NOMO-1 treated with DMSO at 0.1 percent for 48 hours (cell line): ENCODE measurements around the gene HENMT1.
A peak's percentile ranks its signal among the peaks of the same experiment; 100 is the strongest.
"Not testable (repeated sequence)": the region's sequence is repeated elsewhere in the genome, so short reads cannot be mapped to it uniquely, and the experiment has no call there.

Experiments used
- DNase-seq: peaks from one replicate; lab custom pipeline; 2025; ENCODE audit not compliant: unreplicated experiment; lab: John Stamatoyannopoulos, UW

Gene HENMT1

DNA sequence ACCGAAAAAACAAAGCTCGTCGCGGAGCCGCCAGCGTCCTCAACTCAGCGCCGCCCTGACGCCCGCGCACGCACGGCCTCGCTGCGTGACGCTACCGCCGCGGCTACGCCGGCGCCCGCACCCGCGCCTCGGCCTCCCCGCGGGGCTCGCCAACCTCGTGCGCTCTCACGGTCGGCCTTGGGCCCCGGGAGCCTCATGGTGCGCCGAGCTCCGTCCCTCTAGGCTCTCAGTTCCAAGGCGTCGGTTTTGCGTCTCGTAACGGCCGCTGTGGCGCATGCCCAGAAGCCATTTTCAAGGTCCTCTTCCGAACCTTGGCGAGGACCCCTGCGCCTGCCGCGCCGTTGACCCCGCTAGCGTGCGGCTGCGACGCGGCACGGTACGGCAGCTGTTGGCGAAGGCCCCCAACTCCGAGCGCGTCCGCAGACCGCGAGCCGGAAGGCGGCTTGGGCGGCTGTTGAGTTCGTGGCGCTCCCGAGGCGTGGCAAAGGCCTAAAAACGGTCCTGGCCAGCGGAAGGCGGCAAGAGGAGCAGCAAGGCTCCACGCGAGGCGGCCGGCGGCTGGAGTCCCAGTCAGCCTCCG, at the start of gene HENMT1:
TSS of gene HENMT1 (minus strand) at position 64 of the 580 bp plus-strand sequence. CDS start 1,209 bp downstream, outside the sequence.
- peak; percentile 67 for DNase-seq

DNA sequence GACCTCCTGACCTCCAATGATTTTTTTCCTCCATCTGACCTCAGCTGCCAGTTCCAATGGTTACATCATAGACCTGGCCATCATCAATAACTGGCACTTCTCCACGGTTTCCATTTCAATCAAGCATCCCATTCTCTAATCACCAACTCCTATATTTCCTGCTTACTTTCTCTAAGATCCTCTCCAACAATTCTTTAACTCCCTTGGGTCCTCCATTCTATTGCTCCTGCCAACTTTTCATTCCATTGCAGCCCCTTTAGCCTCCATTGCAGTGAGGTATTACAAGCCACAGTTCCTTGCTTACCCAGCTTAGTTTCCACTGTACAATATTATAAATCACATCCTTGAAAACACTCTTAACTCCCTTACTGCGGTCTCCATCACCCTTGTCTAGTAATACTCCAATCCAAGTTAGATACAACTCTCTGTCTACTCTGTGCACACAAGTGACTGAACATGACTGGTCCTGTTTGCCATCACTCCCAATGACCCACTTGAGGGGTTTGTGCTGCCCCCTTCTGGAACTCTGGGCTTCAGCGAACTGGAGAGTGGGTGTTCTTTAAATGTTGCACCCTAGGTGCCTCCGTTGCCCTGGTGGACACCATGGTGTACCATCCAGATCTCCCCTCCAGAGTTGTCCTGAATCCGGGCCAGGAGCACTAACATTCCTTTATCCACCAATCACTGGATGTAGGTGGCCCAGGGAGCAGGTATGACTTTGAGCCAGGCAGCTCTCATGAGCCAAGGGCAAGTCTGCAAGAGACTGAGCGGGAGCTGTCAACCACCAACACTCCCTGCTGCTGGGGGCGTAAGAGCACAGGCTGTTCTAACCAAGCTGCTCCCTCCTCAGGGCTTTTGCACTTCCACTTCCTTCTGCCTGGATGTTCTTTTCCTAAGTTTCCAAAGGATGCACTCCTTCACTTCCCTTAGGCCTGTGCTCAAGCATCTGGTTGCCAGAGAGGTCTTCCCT, 48.1 kb upstream of the HENMT1 start:
- peak; percentile 36 for DNase-seq

DNA sequence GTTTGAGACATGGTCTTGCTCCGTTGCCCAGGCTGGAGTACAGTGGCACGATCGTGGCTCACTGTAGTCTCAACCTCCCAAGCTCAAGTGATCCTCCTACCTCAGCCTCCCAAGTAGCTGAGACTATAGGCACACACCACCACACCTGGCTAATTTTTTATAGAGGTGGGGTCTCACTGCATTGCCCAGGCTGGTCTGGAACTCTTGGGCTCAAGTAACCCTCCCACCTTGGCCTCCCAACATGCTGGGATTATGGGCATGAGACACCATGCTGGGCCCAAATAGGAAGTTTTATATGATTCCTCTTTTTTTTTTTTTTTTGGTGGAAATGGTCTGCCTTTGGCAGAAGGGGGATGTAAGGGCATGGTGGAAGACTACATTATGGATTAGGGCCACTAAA, 45.8 kb upstream of the HENMT1 start:
- DNase-seq, result no peak

DNA sequence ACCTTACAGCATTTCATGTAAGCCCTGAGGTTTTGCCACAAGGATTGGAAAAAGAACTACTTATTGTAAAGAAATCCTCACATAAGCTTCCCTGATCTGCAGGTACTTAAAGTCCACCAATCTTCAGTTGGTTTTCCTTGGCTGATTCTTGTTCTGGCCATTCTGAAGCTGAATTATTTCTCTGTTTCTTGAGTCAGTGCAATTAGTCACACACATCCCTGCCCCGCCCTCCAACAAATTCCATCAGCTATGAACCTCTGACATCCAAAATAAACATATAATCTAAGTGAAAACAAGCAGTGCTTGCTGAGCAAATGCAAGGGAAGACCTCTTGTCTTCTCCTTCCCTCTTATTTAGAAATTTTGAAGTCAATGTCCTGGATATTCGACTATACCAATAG, 43.6 kb upstream of the HENMT1 start:
- no peak for DNase-seq

DNA sequence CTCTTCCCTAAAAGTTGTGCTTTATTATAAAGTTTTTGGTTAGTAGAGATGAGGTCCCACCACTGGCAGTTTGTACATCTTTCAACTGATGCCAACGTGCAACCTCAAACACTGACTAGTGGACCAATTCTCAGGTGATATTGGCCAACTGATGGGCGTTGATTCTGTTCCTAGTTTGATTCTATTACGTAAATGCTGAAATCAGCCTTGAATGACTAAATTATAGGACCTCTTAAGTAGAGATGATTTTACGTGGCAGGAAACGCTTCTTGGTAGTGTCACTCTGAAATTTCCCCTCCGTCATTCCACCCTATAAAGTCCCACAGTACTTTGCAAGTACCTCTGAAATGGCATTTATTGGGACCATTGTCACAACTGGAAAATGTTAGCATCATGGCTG, 43.0 kb upstream of the HENMT1 start:
- peak; percentile 63 for DNase-seq

DNA sequence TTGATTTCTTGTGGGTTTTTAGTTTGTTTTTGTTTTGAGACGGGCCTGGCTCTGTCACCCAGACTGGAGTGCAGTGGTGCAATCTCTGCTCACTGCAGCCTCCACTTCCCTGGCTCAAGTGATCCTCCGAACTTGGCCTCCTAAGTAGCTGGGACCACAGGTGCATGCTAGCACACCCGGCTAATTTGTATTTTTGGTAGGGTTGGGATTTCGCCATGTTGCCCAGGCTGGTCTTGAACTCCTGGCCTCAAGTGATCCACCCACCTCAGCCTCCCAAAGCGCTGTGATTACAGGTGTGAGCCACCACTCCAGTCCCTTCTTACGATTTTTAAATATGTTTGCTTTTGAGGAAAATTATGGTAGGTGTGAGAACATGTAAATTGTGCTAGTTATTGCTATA, 41.2 kb upstream of the HENMT1 start:
- DNase-seq, result not testable (repeated sequence)

DNA sequence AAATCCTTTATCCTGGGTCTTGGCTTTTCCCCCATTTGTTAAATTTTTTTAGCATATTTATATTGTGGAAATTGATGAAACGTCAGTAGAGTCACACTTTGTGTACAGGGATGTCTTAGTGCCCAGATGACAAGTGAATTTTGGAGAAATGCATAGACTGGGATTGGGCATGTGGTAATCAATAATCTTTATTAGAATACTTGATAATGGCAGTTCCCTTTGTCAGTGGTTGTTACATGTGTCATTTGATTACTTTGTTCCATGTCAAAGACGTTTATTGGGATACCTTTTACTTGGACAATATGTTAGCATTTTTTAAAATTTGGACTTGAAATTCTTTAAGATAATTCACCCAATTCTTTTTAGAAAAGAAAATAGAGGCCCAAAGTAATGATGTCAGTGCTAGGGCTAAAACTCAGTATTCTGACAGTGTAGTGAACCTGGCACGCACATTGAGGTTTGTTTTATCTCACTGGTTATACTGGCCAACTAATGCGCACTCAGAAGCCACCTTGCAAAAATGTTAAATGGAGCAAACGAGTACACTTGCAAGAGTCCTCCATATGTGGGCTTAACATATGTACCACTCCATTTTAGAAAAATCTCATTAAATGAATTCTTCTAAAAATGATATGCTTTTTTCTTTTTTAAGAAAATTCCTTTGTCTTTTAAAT, 40.4 kb upstream of the HENMT1 start:
- DNase-seq, result no peak

DNA sequence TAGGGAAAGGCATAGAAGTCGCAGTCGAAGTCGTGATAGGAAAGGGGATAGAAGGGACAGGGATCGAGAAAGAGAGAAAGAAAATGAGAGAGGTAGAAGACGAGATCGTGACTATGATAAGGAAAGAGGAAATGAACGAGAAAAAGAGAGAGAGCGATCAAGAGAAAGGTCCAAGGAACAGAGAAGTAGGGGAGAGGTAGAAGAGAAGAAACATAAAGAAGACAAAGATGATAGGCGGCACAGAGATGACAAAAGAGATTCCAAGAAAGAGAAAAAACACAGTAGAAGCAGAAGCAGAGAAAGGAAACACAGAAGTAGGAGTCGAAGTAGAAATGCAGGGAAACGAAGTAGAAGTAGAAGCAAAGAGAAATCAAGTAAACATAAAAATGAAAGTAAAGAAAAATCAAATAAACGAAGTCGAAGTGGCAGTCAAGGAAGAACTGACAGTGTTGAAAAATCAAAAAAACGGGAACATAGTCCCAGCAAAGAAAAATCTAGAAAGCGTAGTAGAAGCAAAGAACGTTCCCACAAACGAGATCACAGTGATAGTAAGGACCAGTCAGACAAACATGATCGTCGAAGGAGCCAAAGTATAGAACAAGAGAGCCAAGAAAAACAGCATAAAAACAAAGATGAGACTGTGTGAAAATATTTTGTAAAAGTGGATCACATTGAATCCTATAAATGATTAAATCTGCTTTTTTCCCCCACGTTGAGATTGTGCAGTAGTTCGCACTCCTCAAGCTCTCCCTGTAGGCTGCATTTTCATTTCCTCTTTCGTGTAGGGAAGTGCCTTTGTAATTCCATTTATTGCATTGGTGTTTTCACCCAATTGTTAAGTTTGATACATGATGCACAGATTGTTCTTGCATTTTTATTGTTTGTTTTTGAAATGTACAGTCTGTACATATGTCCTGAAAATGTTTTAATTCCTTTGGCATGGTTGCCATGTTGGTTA, 38.8 kb upstream of the HENMT1 start:
- DNase-seq, result peak; percentile 66

DNA sequence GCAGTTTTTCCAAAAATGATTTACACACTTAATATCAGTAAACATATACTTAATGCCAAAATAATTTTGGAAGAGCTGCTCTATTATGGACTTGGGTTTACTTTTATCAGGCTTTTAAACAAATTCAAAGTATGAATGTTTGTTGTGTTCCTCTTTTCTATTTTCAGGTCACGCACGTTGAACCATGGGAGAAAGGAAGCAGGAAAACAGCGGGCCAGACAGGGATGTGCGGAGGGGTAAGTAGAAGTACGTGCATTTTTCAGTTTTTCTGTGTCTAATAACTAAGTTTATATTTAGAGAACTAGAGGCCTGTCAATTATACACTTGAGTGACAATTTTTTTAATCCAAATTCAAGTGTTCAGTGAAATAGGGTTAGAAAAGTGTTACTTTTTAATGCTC, 34.6 kb upstream of the HENMT1 start:
- DNase-seq, result peak; percentile 4

DNA sequence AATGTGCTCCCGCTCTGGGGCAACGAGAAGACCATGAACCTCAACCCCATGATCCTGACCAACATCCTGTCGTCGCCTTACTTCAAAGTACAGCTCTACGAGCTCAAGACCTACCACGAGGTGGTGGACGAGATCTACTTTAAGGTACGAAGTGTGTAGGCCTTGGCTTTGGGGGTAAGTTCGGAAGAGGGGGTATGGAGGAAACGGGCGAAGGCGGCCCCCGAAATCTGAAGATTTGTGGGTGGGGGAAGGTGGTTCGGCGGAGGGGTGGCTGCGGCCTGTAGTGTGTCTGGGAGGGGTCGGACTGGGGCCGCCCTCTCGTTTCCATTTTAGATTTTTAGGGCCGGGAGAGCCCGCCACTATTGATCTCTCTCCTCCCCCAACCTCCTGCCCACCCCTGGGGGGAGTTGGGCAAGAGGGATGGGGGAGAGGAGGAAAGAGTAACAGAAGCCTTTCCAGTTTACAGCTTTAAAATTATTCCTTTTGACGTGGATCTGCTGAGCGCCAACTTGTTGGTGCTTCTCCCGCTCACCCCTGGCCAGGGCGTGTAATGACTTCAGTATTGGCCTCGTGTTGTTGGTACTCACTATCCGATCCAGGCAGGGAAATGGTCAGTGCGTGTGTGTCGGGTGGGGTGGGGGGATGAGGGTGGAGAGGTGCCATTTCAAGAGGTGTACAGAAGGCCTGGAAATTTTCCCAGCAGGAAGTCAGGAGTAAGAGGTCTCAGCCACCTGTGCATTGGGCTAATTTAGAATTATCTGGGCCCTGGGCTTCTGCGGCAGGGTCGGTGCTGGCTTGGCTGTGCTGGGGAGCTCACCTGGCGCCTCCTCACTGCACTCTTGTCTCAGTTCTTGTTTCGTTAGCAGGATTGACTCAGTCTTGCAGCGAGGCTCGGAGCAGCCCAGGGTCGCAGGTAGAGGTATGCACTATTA, 32.1 kb upstream of the HENMT1 start:
- peak; percentile 73 for DNase-seq

DNA sequence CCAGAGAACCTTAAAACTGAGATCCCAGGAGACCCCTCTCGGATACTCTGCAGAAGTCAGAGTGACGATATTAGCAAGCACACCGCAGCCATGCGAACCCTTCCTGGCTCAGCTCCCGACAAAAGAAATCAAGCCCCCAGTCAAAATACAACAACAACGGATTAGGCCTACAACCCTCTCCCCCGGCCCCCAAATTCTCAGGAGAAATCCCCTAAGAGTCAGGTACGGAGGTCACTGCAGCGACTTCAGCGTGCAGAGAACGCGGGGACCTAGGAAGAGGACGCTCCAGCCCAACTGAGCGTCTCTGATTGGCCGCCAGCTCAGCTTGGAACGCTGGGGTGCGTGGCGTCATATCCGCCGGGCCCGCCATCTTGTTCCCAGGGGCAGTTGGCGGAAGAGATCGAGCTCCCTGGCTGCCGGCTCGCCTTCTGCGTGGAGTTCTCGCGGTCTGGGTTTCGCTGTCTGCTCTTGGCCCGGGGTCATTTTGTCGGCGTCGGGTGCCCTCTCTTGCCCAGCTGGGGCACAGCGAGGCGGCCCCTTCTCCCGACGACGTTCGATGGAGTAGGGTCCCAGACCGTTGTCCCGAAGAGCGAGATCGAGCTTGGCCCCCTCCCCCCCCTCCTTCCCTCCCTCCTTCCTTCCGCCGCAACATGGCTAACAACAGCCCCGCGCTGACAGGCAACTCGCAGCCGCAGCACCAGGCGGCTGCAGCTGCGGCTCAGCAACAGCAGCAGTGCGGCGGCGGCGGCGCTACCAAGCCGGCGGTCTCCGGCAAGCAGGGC, 31.2 kb upstream of the HENMT1 start, which contains the start of gene PRPF38B:
TSS of gene PRPF38B (plus strand) at position 369 of the 782 bp plus-strand sequence. CDS start at position 651, 282 bp downstream.
- DNase-seq, result peak; percentile 91

DNA sequence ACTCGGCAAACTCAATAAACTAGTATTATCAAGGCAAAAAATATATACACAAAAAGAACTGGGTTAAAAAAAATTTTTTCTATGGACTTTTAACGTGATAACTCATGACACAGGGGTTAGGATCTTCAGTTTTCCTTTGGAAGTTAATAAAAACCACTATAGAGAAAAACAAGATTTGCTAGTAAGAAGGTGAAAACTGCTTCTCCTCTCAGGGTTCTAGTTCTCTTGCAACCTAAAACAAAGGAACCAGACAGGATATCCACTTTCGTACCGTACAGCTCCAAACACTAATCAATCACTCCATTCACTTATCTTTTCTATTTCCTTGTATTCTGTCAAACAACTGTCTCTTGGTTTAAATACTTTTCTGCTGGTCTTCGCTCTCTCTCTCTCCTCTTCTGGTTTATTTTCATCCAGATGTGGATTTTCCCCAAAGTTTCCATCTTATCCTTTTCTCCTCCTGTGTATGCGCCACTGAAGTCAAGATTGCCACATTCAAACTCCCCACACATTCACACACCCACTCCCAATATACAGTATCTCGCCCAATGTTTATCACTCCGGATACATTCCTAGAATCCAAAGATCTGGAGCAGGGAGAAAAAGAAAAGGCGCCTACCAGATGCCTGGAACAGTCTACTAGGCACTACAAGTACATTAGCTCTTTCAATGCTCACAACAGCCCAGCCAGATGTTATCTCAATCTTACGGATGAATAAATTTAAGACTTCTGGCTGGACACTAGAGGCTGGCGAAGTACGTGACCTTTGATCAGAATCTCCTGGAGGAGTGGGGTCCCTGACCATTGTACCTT, 30.4 kb upstream of the HENMT1 start:
- DNase-seq, result no peak

DNA sequence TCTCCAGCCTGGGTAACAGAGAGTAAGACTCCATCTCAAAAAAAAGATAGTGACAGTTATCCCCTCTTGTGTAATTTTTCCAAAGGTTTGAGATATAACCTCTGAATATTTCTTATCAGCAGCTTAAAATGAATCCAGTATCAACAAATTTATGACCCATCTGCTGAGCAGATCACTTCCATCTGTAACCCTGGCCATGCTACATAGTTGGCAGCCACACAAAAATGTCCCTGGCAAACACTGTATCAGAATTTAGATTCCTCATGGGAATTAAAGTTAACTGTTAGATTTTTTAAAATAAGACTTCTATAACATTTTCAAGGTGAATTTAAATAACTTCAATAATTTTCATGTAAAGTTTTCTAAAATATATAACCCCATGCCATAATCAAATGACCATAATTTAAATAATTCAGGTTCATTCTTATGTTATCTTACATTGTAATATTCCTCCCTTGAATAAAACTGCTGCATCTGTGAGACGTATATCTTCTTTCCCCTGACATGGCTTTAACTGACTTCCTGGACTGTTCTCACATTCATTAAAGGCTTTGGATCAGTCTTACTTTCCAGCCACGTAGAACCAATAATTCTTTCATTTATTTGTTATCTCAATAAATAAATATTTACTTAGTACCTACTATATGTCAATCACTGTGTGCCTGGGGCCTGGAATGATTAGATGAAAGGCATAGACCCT, 25.9 kb upstream of the HENMT1 start:
- DNase-seq, result no peak

DNA sequence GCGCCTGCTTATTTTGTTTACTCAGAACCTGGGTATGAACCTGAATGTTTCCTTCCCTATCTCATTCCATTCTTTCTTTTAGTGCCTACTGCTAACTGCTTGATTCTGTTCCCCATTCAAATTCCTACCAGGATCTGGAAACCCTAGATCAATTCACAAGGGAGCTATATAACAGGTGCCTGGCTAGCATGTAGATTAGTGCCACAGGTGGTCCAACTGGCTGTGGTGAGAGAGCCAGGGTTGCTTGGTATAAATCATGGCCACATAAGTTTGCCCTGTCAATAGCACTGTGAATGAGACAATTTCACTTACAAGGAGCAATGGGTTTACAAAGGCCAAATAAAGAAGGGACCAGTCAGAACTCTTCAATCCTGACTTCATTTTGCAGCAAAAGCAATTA, 24.6 kb upstream of the HENMT1 start:
- DNase-seq, result no peak

DNA sequence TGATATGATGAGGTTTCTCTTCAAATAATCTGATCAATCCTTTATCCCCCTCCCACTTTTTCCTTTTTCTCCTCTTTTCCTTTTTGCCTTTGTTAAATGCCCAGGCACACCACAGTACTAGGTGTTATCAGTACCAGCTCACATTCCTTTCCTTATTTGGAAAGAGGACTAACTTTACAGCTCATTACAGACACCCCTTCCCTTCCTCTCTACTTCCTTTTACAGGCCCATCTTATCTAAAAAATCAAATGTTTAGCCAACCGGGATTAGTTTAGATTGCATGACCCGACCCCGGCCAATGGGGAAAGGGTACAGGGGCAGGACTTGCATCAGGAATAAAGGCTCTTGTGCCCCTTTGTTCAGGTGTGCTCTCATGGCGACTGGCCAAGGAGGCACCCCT, 20.8 kb upstream of the HENMT1 start:
- not testable (repeated sequence) for DNase-seq

DNA sequence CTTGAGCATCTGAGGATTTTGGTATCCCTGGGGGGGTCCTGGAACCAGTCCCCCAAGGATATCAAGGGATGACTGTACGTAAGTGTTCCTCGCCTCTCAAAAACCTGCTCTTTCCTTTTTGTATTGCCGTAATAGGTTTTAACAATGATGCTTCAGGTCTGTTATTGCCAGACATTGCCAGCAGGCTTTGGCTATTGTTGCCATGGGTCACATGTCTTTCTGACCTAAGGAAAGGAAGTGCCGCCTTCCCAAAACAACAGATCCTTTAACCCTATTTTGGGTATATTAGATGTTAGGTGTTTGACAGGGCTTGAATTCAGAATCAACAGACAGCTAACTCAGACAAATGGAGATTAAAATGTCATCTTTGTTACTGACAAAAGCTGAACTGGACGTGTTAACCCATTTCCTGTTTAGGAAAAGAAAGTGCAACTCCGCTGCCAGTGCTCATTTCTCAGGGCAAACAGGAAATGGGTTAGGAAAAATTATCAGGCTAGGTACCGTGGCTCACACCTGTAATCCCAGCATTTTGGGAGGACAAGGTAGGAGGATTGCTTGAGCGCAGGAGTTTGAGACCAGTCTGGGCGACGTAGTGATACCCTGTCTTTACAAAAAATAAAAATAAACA, 18.8 kb upstream of the HENMT1 start:
- DNase-seq, result no peak

DNA sequence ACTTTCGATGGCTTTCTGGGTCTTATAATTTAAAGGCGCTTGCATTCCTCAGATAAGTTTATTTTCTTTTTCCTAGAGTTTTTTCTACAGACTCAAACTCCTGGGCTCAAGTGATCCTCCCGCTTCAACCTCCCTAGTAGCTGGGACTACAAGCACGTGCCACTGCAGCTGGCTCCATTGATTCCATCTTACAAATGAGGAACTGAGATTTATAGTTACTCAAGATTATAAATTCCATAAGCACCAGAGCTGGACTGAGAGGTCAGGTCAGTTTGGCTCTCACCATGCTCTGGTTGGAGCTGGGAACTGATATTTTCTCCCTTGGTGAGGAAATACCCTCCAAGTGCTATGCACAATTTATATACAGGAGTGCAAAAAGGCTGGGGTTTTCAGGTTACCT, 17.8 kb upstream of the HENMT1 start:
- peak; percentile 30 for DNase-seq
